Measurements from ENCODE around the gene DGKQ.

DGKQ gene

DNA sequence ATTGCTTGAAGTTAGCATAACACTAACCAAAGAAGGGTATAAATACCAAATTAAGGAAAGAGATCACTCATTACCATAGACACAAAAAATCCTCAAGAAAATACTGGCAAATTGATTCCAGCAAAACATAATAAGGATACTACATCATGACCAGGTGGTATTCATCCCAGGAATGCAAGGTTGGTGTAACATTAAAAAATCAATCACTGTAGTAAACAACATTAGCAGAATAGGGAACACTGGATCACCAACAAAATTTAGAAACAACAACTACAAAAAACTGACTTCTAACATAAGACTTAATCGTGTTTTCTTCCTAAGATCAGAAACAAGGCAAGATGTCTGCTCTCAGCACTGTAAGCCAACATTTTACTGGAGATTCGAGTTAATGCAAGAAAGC is 55.4 kb downstream of the DGKQ start:
- ChIA-PET POLR2A (no interaction called here), CTCF (no interaction called here)
- no peak for DNase-seq (ENCODE audit: extremely low spot score)
- TF ChIP-seq, protein P1, sequence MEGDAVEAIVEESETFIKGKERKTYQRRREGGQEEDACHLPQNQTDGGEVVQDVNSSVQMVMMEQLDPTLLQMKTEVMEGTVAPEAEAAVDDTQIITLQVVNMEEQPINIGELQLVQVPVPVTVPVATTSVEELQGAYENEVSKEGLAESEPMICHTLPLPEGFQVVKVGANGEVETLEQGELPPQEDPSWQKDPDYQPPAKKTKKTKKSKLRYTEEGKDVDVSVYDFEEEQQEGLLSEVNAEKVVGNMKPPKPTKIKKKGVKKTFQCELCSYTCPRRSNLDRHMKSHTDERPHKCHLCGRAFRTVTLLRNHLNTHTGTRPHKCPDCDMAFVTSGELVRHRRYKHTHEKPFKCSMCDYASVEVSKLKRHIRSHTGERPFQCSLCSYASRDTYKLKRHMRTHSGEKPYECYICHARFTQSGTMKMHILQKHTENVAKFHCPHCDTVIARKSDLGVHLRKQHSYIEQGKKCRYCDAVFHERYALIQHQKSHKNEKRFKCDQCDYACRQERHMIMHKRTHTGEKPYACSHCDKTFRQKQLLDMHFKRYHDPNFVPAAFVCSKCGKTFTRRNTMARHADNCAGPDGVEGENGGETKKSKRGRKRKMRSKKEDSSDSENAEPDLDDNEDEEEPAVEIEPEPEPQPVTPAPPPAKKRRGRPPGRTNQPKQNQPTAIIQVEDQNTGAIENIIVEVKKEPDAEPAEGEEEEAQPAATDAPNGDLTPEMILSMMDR (IDR thresholded peaks at IDR 0.05; ENCODE audit: control extremely low read depth, extremely low read depth, low read depth, missing control alignments) = no peak

DNA sequence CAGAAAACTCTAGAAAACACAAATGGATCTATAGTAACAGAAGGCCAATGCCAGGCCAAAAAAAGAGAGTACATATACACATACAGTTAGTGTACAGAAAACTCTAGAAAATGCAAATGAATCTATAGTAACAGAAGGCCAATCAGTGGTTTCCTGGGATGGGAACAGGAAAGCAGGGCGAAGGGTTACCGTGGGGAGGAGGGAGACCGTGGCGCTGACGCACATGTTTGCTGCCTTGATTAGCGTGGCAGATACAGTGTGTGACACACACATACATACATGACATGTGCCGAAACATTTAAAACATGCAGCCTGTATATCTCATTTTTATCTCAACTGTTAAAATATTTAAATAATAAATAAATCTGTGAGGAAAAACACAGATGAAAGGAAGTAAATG is 55.9 kb downstream of the DGKQ start:
- TF ChIP-seq, protein P1 (IDR thresholded peaks at IDR 0.05; ENCODE audit: control extremely low read depth, extremely low read depth, low read depth, missing control alignments) = no peak
- ChIA-PET CTCF (no interaction called here), POLR2A (no interaction called here)
- DNase-seq (ENCODE audit: extremely low spot score) = no peak

DNA sequence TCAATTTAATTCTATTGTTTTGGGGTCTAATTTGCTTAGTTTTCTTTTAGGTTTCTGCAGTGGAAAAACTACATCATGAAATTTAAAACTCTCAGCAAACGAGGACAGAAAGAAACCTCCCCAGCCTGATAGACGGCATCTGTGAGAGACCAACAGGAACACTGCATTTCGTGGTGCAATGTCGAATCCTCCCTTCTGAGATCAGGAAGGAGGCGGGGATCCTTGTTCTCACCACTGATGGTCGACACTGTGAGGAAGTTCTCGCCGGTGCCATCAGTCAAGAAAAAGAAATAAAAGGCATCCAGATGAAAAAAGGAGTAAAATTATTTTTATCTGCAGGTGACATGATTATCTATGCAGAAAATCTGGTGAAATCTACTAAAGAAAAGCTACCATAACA is 57.8 kb downstream of the DGKQ start:
- TF ChIP-seq, protein P1 (IDR thresholded peaks at IDR 0.05; ENCODE audit: control extremely low read depth, extremely low read depth, low read depth, missing control alignments) = no peak
- ChIA-PET CTCF (no interaction called here), POLR2A (no interaction called here)
- DNase-seq (ENCODE audit: extremely low spot score) = no peak

DNA sequence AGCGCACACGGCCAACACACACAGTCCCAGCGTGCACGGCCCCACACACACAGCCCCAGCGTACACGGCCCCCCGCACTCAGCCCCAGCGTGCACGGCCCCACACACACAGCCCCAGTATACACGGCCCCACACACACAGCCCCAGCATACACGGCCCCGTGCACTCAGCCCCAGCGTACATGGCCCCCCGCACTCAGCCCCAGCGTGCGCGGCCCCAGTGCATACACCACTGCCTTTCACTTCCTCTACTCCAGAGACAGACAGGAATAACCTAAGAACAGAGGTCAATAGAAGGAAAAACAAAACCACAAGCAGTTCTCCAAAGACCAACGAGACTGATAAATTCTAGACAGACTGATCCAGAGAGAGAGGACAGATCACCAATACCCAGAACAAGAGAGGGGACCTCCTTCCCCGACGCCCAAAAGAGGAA is 58.3 kb downstream of the DGKQ start:
- TF ChIP-seq, protein P1 (IDR thresholded peaks at IDR 0.05; ENCODE audit: control extremely low read depth, extremely low read depth, low read depth, missing control alignments) = no peak
- no peak for DNase-seq (ENCODE audit: extremely low spot score)
- ChIA-PET CTCF (no interaction called here), POLR2A (no interaction called here)

DNA sequence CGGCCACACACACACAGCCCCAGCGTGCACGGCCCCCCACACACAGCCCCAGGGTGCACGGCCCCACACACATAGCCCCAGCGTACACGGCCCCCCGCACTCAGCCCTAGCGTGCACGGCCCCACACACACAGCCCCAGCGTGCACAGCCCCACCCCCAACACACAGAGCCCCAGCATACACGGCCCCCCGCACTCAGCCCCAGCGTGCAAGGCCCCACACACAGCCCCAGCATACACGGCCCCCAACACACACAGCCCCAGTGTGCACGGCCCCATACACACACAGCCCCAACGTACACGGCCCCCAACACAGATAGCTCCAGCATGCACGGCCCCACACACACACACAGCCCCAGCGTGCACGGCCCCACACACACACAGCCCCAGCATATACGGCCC is 58.8 kb downstream of the DGKQ start:
- TF ChIP-seq, protein P1 (IDR thresholded peaks at IDR 0.05; ENCODE audit: control extremely low read depth, extremely low read depth, low read depth, missing control alignments) = no peak
- POLR2A ChIA-PET = no interaction called here
- CTCF ChIA-PET = no interaction called here
- no peak for DNase-seq (ENCODE audit: extremely low spot score)

DNA sequence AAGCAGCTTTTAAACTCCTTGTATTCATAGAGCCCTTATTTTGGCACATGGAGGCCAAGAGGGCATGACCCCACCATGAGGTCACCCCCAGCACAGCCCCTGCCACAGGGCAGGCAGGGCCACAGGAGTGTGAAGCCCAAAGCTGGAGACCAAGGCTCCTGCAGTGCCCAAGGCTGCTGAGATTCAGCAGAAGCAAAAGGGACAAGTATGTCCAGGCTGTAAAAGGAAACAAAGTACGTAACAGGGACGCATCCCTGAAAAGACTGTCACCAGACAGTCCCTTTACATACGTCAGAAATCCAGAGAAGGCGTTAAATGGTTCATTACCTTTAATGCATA is 60.1 kb downstream of the DGKQ start:
- no peak for DNase-seq (ENCODE audit: extremely low spot score)
- POLR2A ChIA-PET = no interaction called here
- TF ChIP-seq, protein P1 (IDR thresholded peaks at IDR 0.05; ENCODE audit: control extremely low read depth, extremely low read depth, low read depth, missing control alignments) = no peak
- CTCF ChIA-PET = interaction anchor here (1.8 kb wide), 1 partner anchor 8 kb away, joined by 5 read pairs; no protein-coding TSS in a partner anchor
